OCI-LY1 (cell line): Measurements from ENCODE around the gene TMEM38B.

ENCODE experiments used
- H2AFZ ChIP-seq: fragments of 200-600 bp; sonication (generic), shearing (Covaris generic); 2 replicates; pipeline ENCODE4 v1.6.0; 2014; ENCODE audit warnings: antibody characterized with exemption, mild to moderate bottlenecking, low read length
- H3F3A ChIP-seq: fragments of 200-600 bp; sonication (generic), shearing (Covaris generic); 2 replicates; pipeline ENCODE4 v1.6.0; 2014; ENCODE audit warnings: mild to moderate bottlenecking, antibody characterized with exemption, low read length, moderate library complexity; ENCODE audit not compliant: insufficient read depth
- H3K27ac ChIP-seq: fragments of 200-600 bp; sonication (generic); 2 replicates; pipeline ENCODE4 v1.5.1; 2014; ENCODE audit warnings: low read length, mixed run types, mild to moderate bottlenecking, low read depth; ENCODE audit not compliant: poor library complexity, severe bottlenecking
- H3K27me3 ChIP-seq: fragments of 200-600 bp; sonication (generic); 2 replicates; pipeline ENCODE4 v1.6.0; 2014; ENCODE audit warnings: antibody characterized with exemption, mild to moderate bottlenecking, low read length, moderate library complexity; ENCODE audit not compliant: insufficient read depth
- H3K36me3 ChIP-seq: fragments of 200-600 bp; sonication (generic); 2 replicates; pipeline ENCODE4 v1.6.1; 2014; ENCODE audit warnings: mild to moderate bottlenecking, antibody characterized with exemption, low read length, moderate library complexity, mixed read lengths; ENCODE audit not compliant: insufficient read depth
- H3K4me1 ChIP-seq: fragments of 200-600 bp; sonication (generic); 2 replicates; pipeline ENCODE4 v1.5.1; 2014; ENCODE audit warnings: mild to moderate bottlenecking, low read length, moderate library complexity; ENCODE audit not compliant: insufficient read depth, severe bottlenecking
- H3K4me2 ChIP-seq: fragments of 200-600 bp; sonication (generic), shearing (Covaris generic); 2 replicates; pipeline ENCODE4 v1.6.1; 2014; ENCODE audit warnings: low read length
- H3K4me3 ChIP-seq: fragments of 200-600 bp; sonication (generic); 2 replicates; pipeline ENCODE4 v1.5.1; 2014; ENCODE audit warnings: low read length, low read depth, mild to moderate bottlenecking, mixed read lengths; ENCODE audit not compliant: poor library complexity, severe bottlenecking
- H3K79me2 ChIP-seq: fragments of 200-600 bp; shearing (Covaris generic); 2 replicates; pipeline ENCODE4 v1.6.1; 2016; ENCODE audit warnings: mixed run types, low read length, mixed read lengths; ENCODE audit not compliant: insufficient read depth
- H3K9ac ChIP-seq: fragments of 200-600 bp; sonication (generic), shearing (Covaris generic); 2 replicates; pipeline ENCODE4 v1.6.1; 2014; ENCODE audit warnings: mild to moderate bottlenecking, low read length, mixed read lengths
- H3K9me2 ChIP-seq: fragments of 200-600 bp; sonication (generic), shearing (Covaris generic); 2 replicates; pipeline ENCODE4 v1.6.1; 2014; ENCODE audit warnings: low read depth, mild to moderate bottlenecking, low read length, mixed read lengths
- H3K9me3 ChIP-seq: fragments of 200-600 bp; shearing (Covaris generic); 2 replicates; pipeline ENCODE4 v1.6.1; 2014; ENCODE audit warnings: low read length, mixed read lengths
- H4K20me1 ChIP-seq: fragments of 200-600 bp; sonication (generic), shearing (Covaris generic); 2 replicates; pipeline ENCODE4 v1.6.0; 2016; ENCODE audit warnings: mild to moderate bottlenecking, low read length; ENCODE audit not compliant: insufficient read depth
- CTCF ChIP-seq: fragments of 200-600 bp; sonication (generic), shearing (Covaris generic); IDR thresholded peaks from 2 replicates; pipeline ENCODE4 v1.5.1; 2017; ENCODE audit warnings: mild to moderate bottlenecking, antibody characterized with exemption, low read length, moderate library complexity, mixed read lengths
- EZH2 ChIP-seq: fragments of 200-600 bp; sonication (generic), shearing (Covaris generic); IDR thresholded peaks from 2 replicates; pipeline ENCODE4 v1.8.0; 2017; ENCODE audit warnings: borderline replicate concordance, mixed run types, mild to moderate bottlenecking, antibody characterized with exemption, low read length, moderate library complexity, mixed read lengths

The TMEM38B gene

DNA sequence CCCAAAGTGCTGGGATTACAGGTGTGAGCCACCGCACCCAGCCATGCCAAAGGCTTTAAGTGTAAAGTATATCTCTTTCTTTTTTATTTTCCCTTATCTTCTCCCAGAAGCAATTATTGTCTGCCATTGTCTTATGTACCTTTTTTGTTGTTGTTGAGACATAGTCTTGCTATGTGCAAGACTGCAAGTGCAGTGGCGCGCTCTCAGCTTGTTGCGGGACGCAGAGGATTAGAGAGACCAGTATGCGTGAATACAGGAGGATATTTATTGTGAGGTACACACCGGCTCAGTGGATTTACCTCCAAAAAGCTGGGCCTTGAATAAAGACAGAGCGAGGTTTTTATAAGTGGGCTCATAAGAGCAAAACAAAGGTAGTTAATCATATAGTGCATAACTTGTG is 11.8 kb downstream of the TMEM38B start:
- H3K4me2 ChIP-seq = no peak overlapping the region
- H3K9me2 ChIP-seq = no peaks in the 10 kb centered on the region
- TF ChIP-seq CTCF = no peak
- TF ChIP-seq EZH2 = no peak
- H3K27ac ChIP-seq = no peak overlapping the region
- H4K20me1 ChIP-seq = no peaks in the 10 kb centered on the region
- H2AFZ ChIP-seq = no peak overlapping the region
- no peaks in the 10 kb centered on the region for H3K9me3 ChIP-seq
- peaks cover 25% of the 10 kb centered on the region for H3K36me3 ChIP-seq
- H3K4me1 ChIP-seq = peaks cover 7% of the 10 kb centered on the region
- H3K79me2 ChIP-seq = peaks cover 11% of the 10 kb centered on the region
- no peak overlapping the region for H3K4me3 ChIP-seq
- H3K9ac ChIP-seq = no peak overlapping the region
- no peaks in the 10 kb centered on the region for H3F3A ChIP-seq
- H3K27me3 ChIP-seq = no peaks in the 10 kb centered on the region

DNA sequence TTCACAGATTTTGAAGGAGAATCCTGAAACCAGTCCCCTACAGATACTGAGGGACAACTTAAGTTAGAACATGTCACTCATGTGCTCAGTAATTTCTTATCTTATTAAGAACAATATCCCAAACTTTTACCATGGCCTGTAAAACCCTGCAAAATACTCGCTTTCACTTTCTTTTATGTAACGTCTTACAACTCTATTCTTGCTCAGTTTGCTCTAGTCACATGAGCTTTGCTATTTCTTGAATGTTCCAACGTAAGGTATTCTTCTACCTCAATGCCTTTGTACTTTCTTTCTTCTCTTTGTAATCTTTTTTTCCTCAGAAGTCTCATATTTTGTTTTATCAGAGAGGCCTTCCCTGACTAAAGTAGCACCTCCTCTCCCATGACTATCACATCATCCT is 14.1 kb downstream of the TMEM38B start:
- H3K79me2 ChIP-seq = no peaks in the 10 kb centered on the region; the same call in 1 of the 2 replicates
- no peaks in the 10 kb centered on the region for H4K20me1 ChIP-seq
- no peak overlapping the region for H3K27ac ChIP-seq
- H3K27me3 ChIP-seq = no peaks in the 10 kb centered on the region
- H3K4me2 ChIP-seq = peak overlapping the region; percentile 12; the same call in 1 of the 2 replicates
- H3K9me3 ChIP-seq = no peaks in the 10 kb centered on the region
- H3K36me3 ChIP-seq = peaks cover 22% of the 10 kb centered on the region
- H3K9ac ChIP-seq = no peak overlapping the region
- TF ChIP-seq EZH2 (no peak), CTCF (no peak)
- no peak overlapping the region for H2AFZ ChIP-seq
- no peaks in the 10 kb centered on the region for H3K9me2 ChIP-seq
- H3K4me1 ChIP-seq = peaks cover 6% of the 10 kb centered on the region
- H3F3A ChIP-seq = no peaks in the 10 kb centered on the region
- H3K4me3 ChIP-seq = no peak overlapping the region

DNA sequence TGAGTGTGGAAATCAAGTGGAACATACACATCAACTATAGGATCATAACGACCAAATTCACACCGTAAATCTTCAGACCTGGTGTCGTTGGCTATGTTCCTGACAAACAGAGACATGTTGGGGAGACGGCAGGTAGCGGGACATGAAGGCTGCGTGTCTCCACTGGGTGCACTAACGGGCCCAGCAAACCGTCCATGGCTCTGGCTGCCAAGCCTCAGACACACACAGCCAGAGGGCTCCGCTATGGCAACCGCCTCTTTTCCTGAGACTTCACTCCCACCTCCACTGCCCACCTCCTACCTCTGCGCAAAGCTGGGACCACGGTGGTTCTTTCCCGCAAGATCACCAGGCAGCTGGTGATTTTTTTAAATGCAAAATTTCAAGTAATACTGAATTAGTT is 16.3 kb downstream of the TMEM38B start:
- no peaks in the 10 kb centered on the region; the same call in 1 of the 2 replicates for H3F3A ChIP-seq
- no peak overlapping the region for H3K27ac ChIP-seq
- H4K20me1 ChIP-seq = no peaks in the 10 kb centered on the region
- H2AFZ ChIP-seq = no peak overlapping the region
- peaks cover 33% of the 10 kb centered on the region for H3K36me3 ChIP-seq
- no peaks in the 10 kb centered on the region for H3K79me2 ChIP-seq
- no peaks in the 10 kb centered on the region for H3K27me3 ChIP-seq
- no peak overlapping the region for H3K4me3 ChIP-seq
- H3K4me2 ChIP-seq = no peak overlapping the region
- H3K9me2 ChIP-seq = no peaks in the 10 kb centered on the region
- H3K9ac ChIP-seq = no peak overlapping the region
- no peaks in the 10 kb centered on the region for H3K9me3 ChIP-seq
- peaks cover 6% of the 10 kb centered on the region for H3K4me1 ChIP-seq
- TF ChIP-seq CTCF = no peak
- TF ChIP-seq EZH2 = no peak
